H1 (cell line): ENCODE results near the gene ARHGAP24. TPM values are rescaled to one million over a fixed set of nuclear protein-coding genes. Genes with fewer than 3 reads are reported as not detected.

ENCODE experiments used
- CTCF ChIA-PET: fragments of 300-600 bp; sonication (Branson Sonifier 250); formaldehyde crosslinking; loops from one replicate; lab custom pipeline; 2021; ENCODE audit not compliant: partially characterized antibody; lab: Charles Lee
- POLR2A ChIA-PET: fragments of 300-600 bp; sonication (Branson Sonifier 250); formaldehyde crosslinking; loops from one replicate; lab custom pipeline; 2021; ENCODE audit warnings: inconsistent platforms; ENCODE audit not compliant: partially characterized antibody; lab: Charles Lee
- DNase-seq, 2 experiments: peaks; one replicate each; pipeline versions ENCODE4 v3.0.0 to v3.0.0-alpha.2; 2010 to 2022; ENCODE audit warnings: low spot score in 2 of 2, low read depth in 1 of 2, mixed read lengths in 1 of 2
- FAIRE-seq: peaks from 2 replicates; lab custom pipeline; 2011; peaks lifted over from hg19 to GRCh38; lab: Jason Lieb, UNC
- H2AFZ ChIP-seq: 2 replicates; pipeline ENCODE4 v1.8.1; 2012; ENCODE audit warnings: low read length, inconsistent platforms
- H2AK5ac ChIP-seq: 2 replicates; pipeline ENCODE4 v1.6.1; 2013; ENCODE audit warnings: low read depth, low read length
- H2BK120ac ChIP-seq: replicated peaks from 2 replicates; pipeline ENCODE3; 2013; ENCODE audit warnings: low read depth, low read length, inconsistent platforms
- H2BK12ac ChIP-seq: 2 replicates; pipeline ENCODE4 v1.6.1; 2013; ENCODE audit warnings: low read depth, low read length
- H2BK15ac ChIP-seq: 2 replicates; pipeline ENCODE4 v1.6.1; 2013; ENCODE audit warnings: low read length
- H2BK20ac ChIP-seq: 2 replicates; pipeline ENCODE4 v1.6.1; 2013; ENCODE audit warnings: low read length
- H2BK5ac ChIP-seq: 2 replicates; pipeline ENCODE4 v1.6.1; 2013; ENCODE audit warnings: low read depth, low read length
- H3K14ac ChIP-seq: 2 replicates; pipeline ENCODE4 v1.6.1; 2013; ENCODE audit warnings: inconsistent platforms; ENCODE audit not compliant: insufficient read length
- H3K18ac ChIP-seq: 2 replicates; pipeline ENCODE4 v1.6.1; 2013; ENCODE audit warnings: low read length; ENCODE audit errors: extremely low read depth
- H3K23ac ChIP-seq: 2 replicates; pipeline ENCODE4 v1.6.1; 2013; ENCODE audit warnings: inconsistent platforms; ENCODE audit not compliant: insufficient read length
- H3K23me2 ChIP-seq: 2 replicates; pipeline ENCODE4 v1.6.1; 2013; ENCODE audit warnings: low read depth, low read length
- H3K27ac ChIP-seq: 2 replicates; pipeline ENCODE4 v1.6.1; 2011; ENCODE audit warnings: low read depth, low read length, inconsistent platforms
- H3K27me3 ChIP-seq, 4 experiments: replicated peaks in 1 of 4; 1 replicate in 1 of 4; 2 replicates in 3 of 4; pipeline versions ENCODE4 v1.6.1 to v1.8.1; 2011 to 2013; ENCODE audit warnings: low read length in 3 of 4, mild to moderate bottlenecking in 3 of 4, inconsistent platforms in 2 of 4, mixed read lengths in 2 of 4, moderate library complexity in 1 of 4; ENCODE audit not compliant: control insufficient read depth in 3 of 4, insufficient read depth in 3 of 4; ENCODE audit errors: extremely low read depth in 1 of 4
- H3K36me3 ChIP-seq, 4 experiments: 2 replicates each; pipeline versions ENCODE4 v1.6.1 to v1.8.1; 2011 to 2013; ENCODE audit warnings: mild to moderate bottlenecking in 4 of 4, low read length in 3 of 4, moderate library complexity in 2 of 4, control low read depth in 1 of 4, inconsistent platforms in 1 of 4; ENCODE audit not compliant: insufficient read depth in 4 of 4, control insufficient read depth in 2 of 4
- H3K4ac ChIP-seq: replicated peaks from 2 replicates; pipeline ENCODE3; 2013; ENCODE audit warnings: low read length, low read depth, mixed read lengths, inconsistent platforms; ENCODE audit not compliant: insufficient read length
- H3K4me1 ChIP-seq, 4 experiments: replicated peaks in 1 of 4; 1 replicate in 1 of 4; 2 replicates in 3 of 4; pipeline versions ENCODE4 v1.6.1 to v1.8.1; 2011 to 2013; ENCODE audit warnings: low read length in 3 of 4, inconsistent platforms in 2 of 4, mixed read lengths in 1 of 4; ENCODE audit not compliant: insufficient read depth in 4 of 4, control insufficient read depth in 3 of 4
- H3K4me2 ChIP-seq, 2 experiments: 2 replicates each; pipeline versions ENCODE4 v1.6.1 to v1.8.1; 2011 to 2013; ENCODE audit warnings: low read depth in 2 of 2, low read length in 2 of 2, control low read depth in 1 of 2, inconsistent platforms in 1 of 2, mild to moderate bottlenecking in 1 of 2; ENCODE audit not compliant: insufficient read depth in 1 of 2
- H3K4me3 ChIP-seq, 4 experiments: fragments of 200-600, 300-600 bp in 1 of 4; sonication (generic), shearing (Covaris generic), sonication (Bioruptor Twin) in 1 of 4; 2 replicates each; pipeline versions ENCODE4 v1.5.1 to v1.8.1; 2011 to 2016; ENCODE audit warnings: low read length in 4 of 4, low read depth in 3 of 4, control low read depth in 2 of 4, inconsistent platforms in 2 of 4, mild to moderate bottlenecking in 2 of 4, mixed read lengths in 1 of 4, moderate library complexity in 1 of 4; ENCODE audit not compliant: insufficient read depth in 2 of 4; ENCODE audit errors: extremely low read depth in 1 of 4
- H3K56ac ChIP-seq: replicated peaks from 2 replicates; pipeline ENCODE3; 2013; ENCODE audit warnings: low read depth, mild to moderate bottlenecking, mixed read lengths, low read length, inconsistent platforms; ENCODE audit not compliant: insufficient read length
- H3K79me1 ChIP-seq: 2 replicates; pipeline ENCODE4 v1.6.1; 2013; ENCODE audit warnings: low read depth, low read length, control low read depth
- H3K79me2 ChIP-seq, 2 experiments: 2 replicates each; pipeline versions ENCODE4 v1.6.1 to v1.8.1; 2012 to 2013; ENCODE audit warnings: low read length in 2 of 2, mild to moderate bottlenecking in 2 of 2, inconsistent platforms in 1 of 2; ENCODE audit not compliant: insufficient read depth in 2 of 2, control insufficient read depth in 1 of 2
- H3K9ac ChIP-seq, 4 experiments: replicated peaks in 1 of 4; 1 replicate in 1 of 4; 2 replicates in 3 of 4; pipeline versions ENCODE4 v1.6.1 to v1.8.1; 2011 to 2013; ENCODE audit warnings: low read depth in 3 of 4, low read length in 3 of 4, control low read depth in 2 of 4, mild to moderate bottlenecking in 2 of 4, moderate library complexity in 2 of 4, inconsistent platforms in 1 of 4; ENCODE audit errors: extremely low read depth in 1 of 4
- H3K9me3 ChIP-seq, 2 experiments: 2 replicates each; pipeline versions ENCODE4 v1.6.1 to v1.8.1; 2012 to 2013; ENCODE audit warnings: mild to moderate bottlenecking in 2 of 2, moderate library complexity in 2 of 2, control low read depth in 1 of 2, inconsistent platforms in 1 of 2, low read depth in 1 of 2, low read length in 1 of 2, mixed read lengths in 1 of 2; ENCODE audit not compliant: insufficient read depth in 2 of 2
- H4K20me1 ChIP-seq, 2 experiments: replicated peaks in 1 of 2; 2 replicates each; pipeline versions ENCODE3 to v1.8.1; 2011 to 2013; ENCODE audit warnings: inconsistent platforms in 2 of 2, low read length in 2 of 2, mild to moderate bottlenecking in 1 of 2; ENCODE audit not compliant: insufficient read depth in 2 of 2, control insufficient read depth in 1 of 2
- H4K5ac ChIP-seq: 2 replicates; pipeline ENCODE4 v1.6.1; 2013; ENCODE audit warnings: low read length, low read depth, mixed read lengths, inconsistent platforms; ENCODE audit not compliant: insufficient read length
- H4K8ac ChIP-seq: 2 replicates; pipeline ENCODE4 v1.8.0; 2013; ENCODE audit warnings: mild to moderate bottlenecking, moderate library complexity, low read length, inconsistent platforms; ENCODE audit not compliant: insufficient read depth; ENCODE audit errors: extremely low read depth
- H4K91ac ChIP-seq: replicated peaks from 2 replicates; pipeline ENCODE3; 2013; ENCODE audit warnings: low read length, mixed read lengths, inconsistent platforms; ENCODE audit not compliant: insufficient read length
- CTBP2 ChIP-seq: IDR thresholded peaks from 2 replicates; pipeline ENCODE4 v1.7.0; 2011; ENCODE audit warnings: borderline replicate concordance, mild to moderate bottlenecking, moderate library complexity, mixed read lengths, low read length; ENCODE audit not compliant: insufficient read depth, insufficient read length
- E2F6 ChIP-seq: IDR thresholded peaks from 2 replicates; pipeline ENCODE4 v1.6.1; 2012; ENCODE audit warnings: inconsistent platforms
- EGR1 ChIP-seq: IDR thresholded peaks from 2 replicates; pipeline ENCODE4 v1.6.1; 2011; ENCODE audit warnings: low read depth, low read length, borderline replicate concordance
- EP300 ChIP-seq, 2 experiments: IDR thresholded peaks; 1 replicate in 1 of 2; 2 replicates in 1 of 2; pipeline ENCODE4 v1.6.1; 2011 to 2012; ENCODE audit warnings: low read depth in 2 of 2, low read length in 2 of 2, mild to moderate bottlenecking in 2 of 2, borderline replicate concordance in 1 of 2, inconsistent platforms in 1 of 2, moderate library complexity in 1 of 2
- HDAC2 ChIP-seq, 2 experiments: fragments of 300-600 bp in 1 of 2; sonication (generic) in 1 of 2; IDR thresholded peaks; 2 replicates each; pipeline ENCODE4 v1.6.1; 2011 to 2012; ENCODE audit warnings: low read depth in 2 of 2, low read length in 2 of 2, mild to moderate bottlenecking in 2 of 2, moderate library complexity in 2 of 2, borderline replicate concordance in 1 of 2, inconsistent platforms in 1 of 2
- POLR2A ChIP-seq, 2 experiments: IDR thresholded peaks; 1 replicate in 1 of 2; 2 replicates in 1 of 2; pipeline ENCODE4 v1.6.1; 2011; ENCODE audit warnings: low read depth in 2 of 2, low read length in 2 of 2, mild to moderate bottlenecking in 2 of 2; ENCODE audit errors: control extremely low read depth in 1 of 2
- SIX5 ChIP-seq: IDR thresholded peaks from 2 replicates; pipeline ENCODE4 v1.6.1; 2011; ENCODE audit warnings: mild to moderate bottlenecking, low read depth, low read length
- SP1 ChIP-seq: IDR thresholded peaks from 2 replicates; pipeline ENCODE4 v1.6.1; 2011; ENCODE audit warnings: low read depth, low read length
- TBP ChIP-seq: IDR thresholded peaks from 2 replicates; pipeline ENCODE4 v1.6.1; 2011; ENCODE audit warnings: low read depth, low read length, improper control_type of control experiment
- TCF12 ChIP-seq: IDR thresholded peaks from 2 replicates; pipeline ENCODE4 v1.6.1; 2011; ENCODE audit warnings: low read depth, mild to moderate bottlenecking, low read length
- WGBS, 2 experiments: shearing (Covaris generic) in 1 of 2; methylation state at CpG; one replicate each; pipeline versions ENCODE4 v1.1.6 to v1.1.7; 2013 to 2015; ENCODE audit warnings: low lambda C conversion rate in 2 of 2, mixed read lengths in 2 of 2, inconsistent platforms in 1 of 2, low coverage in 1 of 2, missing lambda C conversion rate in 1 of 2; ENCODE audit not compliant: insufficient replicate concordance in 2 of 2, insufficient coverage in 1 of 2, insufficient read length in 1 of 2; ENCODE audit errors: extremely low coverage in 1 of 2, missing lambda C conversion rate in 1 of 2; 5-methylcytosine and 5-hydroxymethylcytosine counted together
- polyA plus RNA-seq, 7 experiments: library from polyadenylated mRNA; depleted of rRNA in 3 of 7; stranded (reverse) in 5 of 7; unstranded in 2 of 7; fragments of >200 nt in 5 of 7; fragments of 200-250 nt in 2 of 7; gene quantifications; 1 replicate in 5 of 7; 2 replicates in 1 of 7; 4 replicates in 1 of 7; pipeline versions ENCODE4 v1.2.1 to v1.2.3, GENCODE V29; 2011 to 2013; ENCODE audit warnings: missing spikeins in 2 of 7, mixed read lengths in 2 of 7
- total RNA-seq: library from RNA; stranded (reverse); fragmentation: NEBNext Ultra II Directional; extraction: Animal tissue kit (Norgen Biotek cat#: 25700); gene quantifications from 2 replicates; pipeline ENCODE4 v1.2.1, GENCODE V29; 2021

The ARHGAP24 gene
- total and polyA plus RNA-seq, 2 of the 8 experiments (the other 6 are each of a cell fraction or from before 2014, with no cell fraction given), result 0.08 to 0.50 TPM

- H2AK5ac ChIP-seq, result no peak overlapping the region
- no peaks in the 10 kb centered on the region; a peak in 1 of 8 replicates for H3K36me3 ChIP-seq
- H3K4me1 ChIP-seq, result peaks cover 0 to 13% (median 5%) of the 10 kb centered on the region in 4 experiments; a peak in 5 of 7 replicates
- H2AFZ ChIP-seq, result no peak overlapping the region
- no peak overlapping the region for H3K18ac ChIP-seq
- H3K79me1 ChIP-seq, result no peaks in the 10 kb centered on the region
- no peak overlapping the region for H3K56ac ChIP-seq
- H3K23ac ChIP-seq, result no peak overlapping the region
- POLR2A ChIA-PET, result no interaction called here
- no peaks in the 10 kb centered on the region; the same call in 1 of the 2 replicates for H3K23me2 ChIP-seq
- H3K14ac ChIP-seq, result no peak overlapping the region
- H3K27me3 ChIP-seq, result no peaks in the 10 kb centered on the region
- CTCF ChIA-PET, result interaction anchor here (1.0 to 1.3 kb wide), 2 partner anchors 137 to 398 kb away, joined by 3 read pairs; no protein-coding TSS in a partner anchor
- H2BK5ac ChIP-seq, result no peak overlapping the region
- H3K9me3 ChIP-seq, result no peaks in the 10 kb centered on the region
- H3K4me2 ChIP-seq, result no peak overlapping the region
- no peak overlapping the region for H3K27ac ChIP-seq
- no peak overlapping the region for H2BK20ac ChIP-seq
- no peak overlapping the region for H4K8ac ChIP-seq
- TF ChIP-seq POLR2A (IDR thresholded peaks at IDR 0.05; ENCODE audit: control extremely low read depth in 1 of 2, low read depth in 2 of 2, low read length in 2 of 2) (no peak), HDAC2 (IDR thresholded peaks at IDR 0.05; ENCODE audit: borderline replicate concordance in 1 of 2, low read depth in 2 of 2, low read length in 2 of 2) (no peak), SIX5 (no peak), CTBP2 (no peak), TCF12 (no peak), SP1 (no peak), E2F6 (no peak), EGR1 (no peak), TBP (no peak), EP300 (IDR thresholded peaks at IDR 0.05; ENCODE audit: borderline replicate concordance in 1 of 2, low read depth in 2 of 2, low read length in 2 of 2) (no peak)
- WGBS, 2 experiments, result 91% methylated on average over 3 of the region's 3 CpGs; no CpG with 5 or more reads in 1 of the 2 experiments
- DNase-seq (no peak), FAIRE-seq (no peak)
- no peak overlapping the region for H4K5ac ChIP-seq
- no peak overlapping the region for H3K4ac ChIP-seq
- H3K79me2 ChIP-seq, result no peaks in the 10 kb centered on the region
- H4K20me1 ChIP-seq, result no peaks in the 10 kb centered on the region
- H2BK12ac ChIP-seq, result no peak overlapping the region
- H4K91ac ChIP-seq, result no peak overlapping the region
- no peak overlapping the region for H2BK15ac ChIP-seq
- H3K9ac ChIP-seq, result no peak overlapping the region
- H2BK120ac ChIP-seq, result no peak overlapping the region
- no peak overlapping the region for H3K4me3 ChIP-seq
Observed at GRCh38 chr4:85933291-85933640, 458.3 kb downstream of the ARHGAP24 start.
